Effector CD8-positive, alpha-beta T cell (primary cell): Measurements from ENCODE around the gene ZNF587.
"Not testable (repeated sequence)": the region's sequence is repeated elsewhere in the genome, so short reads cannot be mapped to it uniquely, and the experiment has no call there.

ENCODE experiments used
- DNase-seq: peaks from one replicate; lab custom pipeline; 2025; lab: John Stamatoyannopoulos, UW

Gene ZNF587

DNA sequence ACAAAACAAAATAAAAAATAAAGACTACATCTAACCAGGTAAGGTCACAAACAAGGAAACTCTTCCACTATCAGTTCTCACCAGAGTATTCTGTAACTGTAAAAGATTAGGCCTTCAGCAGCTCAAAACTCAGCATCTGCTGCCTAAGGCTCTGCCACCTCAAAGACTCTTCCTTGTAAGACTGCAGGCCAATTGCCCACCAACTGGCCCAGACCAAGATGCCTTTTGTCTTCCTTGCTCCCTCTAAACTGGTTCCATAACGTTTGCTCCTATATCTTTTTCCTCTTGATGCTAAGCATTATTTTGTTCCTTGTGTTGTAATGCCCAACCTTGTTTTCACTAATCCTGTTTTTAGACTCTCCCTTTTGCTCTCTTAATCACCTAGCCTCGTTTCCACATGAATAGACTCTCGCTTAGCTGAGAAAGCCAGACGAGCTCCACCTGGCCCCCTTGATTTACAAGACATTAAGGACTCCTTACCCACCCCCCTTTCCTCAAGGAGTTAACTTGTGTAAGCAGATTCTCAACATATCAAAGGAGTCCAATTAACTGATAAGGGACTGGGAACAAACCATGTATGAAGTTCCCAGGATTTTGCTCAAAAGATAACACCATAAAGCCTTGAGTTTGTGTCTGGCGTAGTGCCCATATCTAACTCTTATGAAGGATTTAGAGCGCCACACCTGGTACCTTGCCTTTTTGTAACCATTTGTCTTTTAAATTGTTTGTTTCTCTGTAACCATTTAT is 37.7 kb downstream of the ZNF587 start:
- no peak for DNase-seq

DNA sequence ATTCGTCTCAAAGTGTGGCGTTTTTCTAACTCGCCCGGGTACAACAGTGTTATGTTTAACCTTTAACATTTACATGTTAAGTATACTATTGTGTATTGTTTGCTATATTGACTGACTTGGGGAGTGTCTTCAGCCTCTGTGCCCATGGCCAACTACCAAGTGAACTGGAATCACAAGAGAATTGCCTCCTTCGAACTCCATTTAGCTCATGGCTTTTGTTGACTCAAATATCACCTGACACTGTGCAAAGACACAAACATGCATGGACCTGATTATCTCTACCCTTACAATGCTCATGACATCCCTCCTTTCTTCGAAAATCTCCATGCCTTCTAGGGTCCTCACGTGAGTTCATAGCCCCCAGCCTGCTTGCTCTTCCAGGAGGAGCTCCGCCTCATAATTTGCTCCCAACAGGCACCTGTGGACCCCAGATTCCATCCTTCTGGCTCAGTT is 38.5 kb downstream of the ZNF587 start:
- DNase-seq: no peak

DNA sequence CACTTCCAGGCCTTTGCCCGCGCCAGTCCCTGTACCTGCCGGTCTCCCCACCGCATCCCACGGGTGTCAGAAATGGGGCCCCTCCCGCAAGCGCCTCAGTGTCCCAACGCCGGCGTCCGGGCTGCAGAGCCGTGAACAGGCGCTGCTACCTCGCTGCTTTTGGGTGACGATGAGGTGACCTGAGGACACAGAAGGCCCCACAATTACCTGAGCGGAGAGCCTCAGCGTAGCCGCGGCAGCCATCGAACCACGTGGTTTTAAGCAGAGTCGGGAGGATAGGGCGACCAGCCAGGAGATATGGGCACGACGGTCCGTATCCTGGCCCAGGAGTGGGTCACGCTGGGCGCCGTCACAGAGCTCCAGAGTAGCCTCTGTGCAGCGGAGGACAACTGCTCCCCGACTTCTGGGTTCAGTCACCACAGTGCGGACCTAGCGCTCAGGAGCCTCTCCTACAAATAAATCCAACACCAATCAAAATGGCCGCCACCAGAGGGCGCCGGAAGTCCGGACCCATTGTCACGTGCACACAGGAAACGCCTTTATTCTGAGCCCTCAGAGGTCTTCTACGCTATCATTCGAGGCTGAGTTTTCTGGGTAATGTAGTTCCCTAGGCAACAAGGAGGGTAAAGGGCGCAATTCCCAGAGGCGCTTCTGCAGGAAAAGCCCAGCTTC is 39.0 kb downstream of the ZNF587 start, which contains the start of gene ZNF814:
ZNF814 (minus strand) TSS at position 478 of the 672 bp plus-strand sequence; CDS start at position 243, 235 bp downstream.
- peak; percentile 71 for DNase-seq

DNA sequence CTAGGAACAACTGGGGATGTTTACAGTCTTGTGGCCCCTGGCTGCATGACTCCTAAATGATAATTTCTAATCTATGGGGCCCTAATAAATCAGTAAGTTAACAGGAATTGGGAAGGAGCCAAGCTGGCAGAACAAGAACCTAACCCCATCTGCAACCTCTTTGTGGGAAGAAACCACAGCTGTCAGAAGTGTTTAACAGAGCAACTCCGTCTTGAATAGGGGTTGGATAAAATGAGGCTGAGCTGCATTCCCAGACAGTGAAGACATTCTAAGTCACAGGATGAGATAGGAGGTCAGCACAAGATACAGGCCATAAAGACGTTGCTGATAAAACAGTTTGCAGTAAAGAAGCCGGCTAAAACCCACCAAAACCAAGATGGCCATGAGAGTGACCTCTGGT is 41.0 kb downstream of the ZNF587 start:
- DNase-seq: not testable (repeated sequence)

DNA sequence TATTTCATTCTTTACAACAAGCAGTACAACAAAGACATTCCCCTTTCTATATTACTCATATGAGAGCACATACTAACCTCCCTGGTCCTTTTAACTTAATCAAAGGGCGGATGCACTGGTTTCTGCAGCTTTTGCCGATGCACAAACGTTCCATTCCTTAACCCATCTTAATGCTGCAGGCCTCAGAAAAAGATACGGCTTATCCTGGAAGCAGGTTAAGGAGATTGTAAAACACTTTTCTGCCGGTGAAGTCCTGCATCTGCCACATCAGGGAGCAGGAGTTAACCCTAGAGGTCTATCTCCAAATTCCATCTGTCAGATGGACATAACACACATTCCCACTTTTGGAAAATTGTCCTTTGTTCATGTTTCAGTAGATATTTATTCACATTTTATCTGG is 50.7 kb downstream of the ZNF587 start:
- DNase-seq: no peak

DNA sequence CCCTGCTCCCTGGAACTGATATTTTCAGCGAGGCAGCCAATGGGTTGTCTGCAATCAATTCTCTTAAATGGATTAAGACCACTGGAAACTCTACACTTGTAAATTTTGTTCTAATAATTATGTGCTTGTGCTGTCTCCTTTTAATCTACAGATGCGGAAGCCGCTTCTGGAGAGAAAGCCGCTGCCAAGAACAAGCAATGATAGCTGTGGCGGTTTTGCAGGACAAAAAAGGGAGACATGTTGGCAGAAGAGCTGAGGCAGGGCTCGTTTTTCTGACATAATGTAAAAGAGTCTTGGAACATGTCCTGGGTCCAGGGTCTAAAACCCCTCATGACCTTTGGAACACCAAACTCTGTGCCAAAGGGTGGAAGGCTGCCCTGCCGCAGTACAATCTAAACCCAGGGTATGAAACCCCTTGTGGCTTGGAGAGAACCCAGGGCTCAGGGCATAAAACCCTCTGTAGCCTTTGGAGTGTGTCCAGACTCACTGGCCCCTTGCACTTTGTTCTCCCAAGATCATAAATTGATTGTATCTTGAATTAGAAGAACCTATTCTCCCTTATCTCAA is 54.0 kb downstream of the ZNF587 start:
- DNase-seq: no peak

DNA sequence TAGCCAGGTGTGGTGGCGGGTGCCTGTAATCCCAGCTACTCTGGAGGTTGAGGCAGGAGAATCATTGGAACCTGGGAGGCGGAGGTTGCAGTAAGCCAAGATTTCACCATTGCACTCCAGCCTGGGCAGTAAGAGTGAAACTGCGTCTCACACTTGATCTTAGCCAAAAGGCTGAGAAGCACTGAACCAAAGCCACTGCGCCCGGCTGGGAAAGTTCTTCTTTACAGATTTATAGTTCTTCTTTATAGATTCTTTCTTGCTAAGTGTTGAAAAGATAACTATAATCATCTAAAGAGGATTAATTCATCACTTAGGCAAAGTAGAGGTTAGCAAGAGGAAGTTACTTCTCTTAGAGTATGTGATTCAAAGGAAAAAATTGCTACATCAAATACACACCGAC is 55.6 kb downstream of the ZNF587 start:
- DNase-seq: no peak

DNA sequence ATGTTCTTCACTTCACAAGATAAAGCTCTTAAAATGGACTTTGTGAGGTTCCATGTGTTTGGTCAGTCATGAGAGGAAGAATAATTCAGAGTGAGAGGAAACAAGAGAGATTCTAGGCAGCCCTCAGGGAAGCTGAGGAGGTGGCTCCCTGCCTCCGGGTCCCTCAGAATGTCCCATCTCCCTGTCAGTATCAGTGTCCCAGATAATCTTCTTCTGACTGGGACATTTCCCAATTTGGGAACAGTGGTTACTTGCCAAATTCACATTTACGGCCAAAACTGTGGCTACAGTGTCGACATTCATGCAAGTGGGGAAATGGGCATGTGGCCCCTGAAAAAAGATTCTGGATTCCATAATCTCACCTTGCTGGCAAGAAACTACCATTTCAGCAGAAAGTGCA is 57.7 kb downstream of the ZNF587 start:
- no peak for DNase-seq

DNA sequence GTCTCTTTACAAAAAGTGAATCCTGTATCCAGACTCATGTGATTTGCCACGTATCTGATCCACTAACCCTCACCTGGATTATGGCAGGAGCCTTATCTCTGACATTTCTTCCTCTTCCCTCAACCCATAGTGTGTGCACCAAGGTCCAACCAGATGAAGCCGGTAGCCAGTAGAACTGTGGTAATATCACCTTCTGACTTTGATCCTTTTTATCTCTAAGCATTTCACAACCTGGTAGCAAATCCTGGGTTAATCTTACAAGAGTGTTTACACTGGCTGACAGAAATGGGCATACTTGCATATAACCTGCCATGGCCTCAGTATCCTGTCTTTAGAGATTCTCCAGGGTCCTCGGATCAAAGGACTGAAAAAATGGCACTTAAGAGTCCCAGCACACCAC is 64.9 kb downstream of the ZNF587 start:
- DNase-seq: no peak
